Erythroblast (primary cell): Measurements from ENCODE around the gene HTR2A.

Source experiments
- GATA1 ChIP-seq: IDR thresholded peaks from 2 replicates; pipeline ENCODE4 v1.6.1; 2011; ENCODE audit warnings: low read depth, mild to moderate bottlenecking, control low read depth, low read length, moderate library complexity
- POLR2A ChIP-seq: IDR thresholded peaks from 2 replicates; pipeline ENCODE4 v1.6.1; 2011; ENCODE audit warnings: mild to moderate bottlenecking, low read length

DNA sequence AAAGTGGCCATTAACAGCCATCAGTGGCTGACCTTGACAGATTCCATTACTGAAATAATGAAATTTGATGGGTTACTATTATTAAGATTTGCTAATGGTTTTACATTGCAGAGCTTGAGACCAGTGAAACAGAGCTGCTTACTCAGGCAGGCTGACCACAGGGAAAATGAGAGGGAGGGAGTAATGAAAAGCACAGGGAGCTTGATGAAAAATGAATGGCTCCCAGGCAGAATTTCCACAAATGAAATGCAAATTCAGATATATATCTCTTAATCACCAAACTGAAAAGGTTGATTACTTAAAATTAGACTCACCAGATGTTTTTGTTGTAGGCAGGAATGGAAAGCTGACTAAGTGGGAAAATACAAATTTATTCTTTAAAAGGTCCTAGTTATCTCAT lies 36.1 kb downstream of the HTR2A start:
- TF ChIP-seq POLR2A (no peak), GATA1 (no peak)
